IMR-90 (cell line): ENCODE data around the gene SLC18A3. TPM values are rescaled to one million over a fixed set of nuclear protein-coding genes. Genes with fewer than 3 reads are reported as not detected.

Experiments used
- ATAC-seq: fragments of 200-7000 bp; cut with Tn5 transposase; 2 replicates; pipeline ENCODE4 v1.9.1; 2020; ENCODE audit warnings: low read depth, mild to moderate bottlenecking, moderate library complexity
- BruUV-seq: library from RNA; stranded (reverse); fragments of 400-500 nt; replicated peaks from 2 replicates; lab custom pipeline; 2021; lab: Mats Ljungman, UMichigan
- CTCF ChIA-PET: fragments of 300-600 bp; formaldehyde crosslinking; extraction: SDS; loops from one replicate; lab custom pipeline; 2021; ENCODE audit warnings: antibody characterized with exemption; lab: Yijun Ruan, JAX
- POLR2A ChIA-PET: fragments of 300-600 bp; sonication (Branson Sonifier 250); formaldehyde crosslinking; loops from one replicate; lab custom pipeline; 2022; ENCODE audit warnings: antibody characterized with exemption; ENCODE audit not compliant: unreplicated experiment; lab: Charles Lee
- DNase-seq: peaks from one replicate; pipeline ENCODE4 v3.0.0; 2013
- H2AFZ ChIP-seq: replicated peaks from 2 replicates; pipeline ENCODE3; 2013; ENCODE audit warnings: low read length, mild to moderate bottlenecking; ENCODE audit not compliant: poor library complexity
- H2AK5ac ChIP-seq: 2 replicates; pipeline ENCODE4 v1.6.1; 2013; ENCODE audit warnings: low read depth, low read length, inconsistent platforms
- H2AK9ac ChIP-seq: replicated peaks from 2 replicates; pipeline ENCODE3; 2013; ENCODE audit warnings: mild to moderate bottlenecking, low read depth, low read length, moderate library complexity; ENCODE audit not compliant: poor library complexity
- H2BK120ac ChIP-seq: 2 replicates; pipeline ENCODE4 v1.6.1; 2013; ENCODE audit warnings: low read depth, low read length, inconsistent platforms
- H2BK15ac ChIP-seq: 3 replicates; pipeline ENCODE4 v1.6.1; 2013; ENCODE audit warnings: low read depth, low read length, inconsistent platforms
- H2BK20ac ChIP-seq: 2 replicates; pipeline ENCODE4 v1.6.1; 2013; ENCODE audit warnings: low read depth, mild to moderate bottlenecking, inconsistent platforms, low read length, moderate library complexity
- H2BK5ac ChIP-seq: 2 replicates; pipeline ENCODE4 v1.6.1; 2013; ENCODE audit warnings: mild to moderate bottlenecking, low read depth, low read length, inconsistent platforms; ENCODE audit not compliant: poor library complexity, severe bottlenecking
- H3K14ac ChIP-seq: replicated peaks from 2 replicates; pipeline ENCODE4 v1.6.1; 2013; ENCODE audit warnings: low read depth, low read length, inconsistent platforms
- H3K18ac ChIP-seq: 2 replicates; pipeline ENCODE4 v1.6.1; 2013; ENCODE audit warnings: low read depth, low read length, control low read depth
- H3K23ac ChIP-seq: 2 replicates; pipeline ENCODE4 v1.6.1; 2013; ENCODE audit warnings: low read depth, low read length, inconsistent platforms
- H3K27ac ChIP-seq: 2 replicates; pipeline ENCODE4 v1.5.1; 2013; ENCODE audit warnings: mild to moderate bottlenecking, control low read depth, low read length; ENCODE audit not compliant: insufficient read depth
- H3K27me3 ChIP-seq: 2 replicates; pipeline ENCODE4 v1.6.1; 2013; ENCODE audit warnings: low read length; ENCODE audit not compliant: control insufficient read depth, insufficient read depth
- H3K36me3 ChIP-seq: 2 replicates; pipeline ENCODE4 v1.6.1; 2013; ENCODE audit warnings: low read length, mixed read lengths; ENCODE audit not compliant: control insufficient read depth, insufficient read depth
- H3K4ac ChIP-seq: 2 replicates; pipeline ENCODE4 v1.6.1; 2013; ENCODE audit warnings: low read depth, low read length, inconsistent platforms
- H3K4me1 ChIP-seq: 2 replicates; pipeline ENCODE4 v1.6.1; 2013; ENCODE audit warnings: low read length, mixed read lengths; ENCODE audit not compliant: control insufficient read depth, insufficient read depth
- H3K4me2 ChIP-seq: 2 replicates; pipeline ENCODE4 v1.6.1; 2013; ENCODE audit warnings: low read depth, mild to moderate bottlenecking, control low read depth, low read length, moderate library complexity
- H3K4me3 ChIP-seq: 2 replicates; pipeline ENCODE4 v1.5.1; 2013; ENCODE audit warnings: low read depth, mild to moderate bottlenecking, control low read depth, low read length, moderate library complexity; ENCODE audit not compliant: insufficient read depth
- H3K56ac ChIP-seq: 2 replicates; pipeline ENCODE4 v1.6.1; 2013; ENCODE audit warnings: low read length, inconsistent platforms; ENCODE audit not compliant: insufficient read depth; ENCODE audit errors: extremely low read depth
- H3K79me1 ChIP-seq, 2 experiments: 2 replicates each; pipeline ENCODE4 v1.6.1; 2013; ENCODE audit warnings: low read length in 2 of 2, inconsistent platforms in 1 of 2, low read depth in 1 of 2
- H3K9ac ChIP-seq: 2 replicates; pipeline ENCODE4 v1.6.1; 2013; ENCODE audit warnings: low read depth, low read length, control low read depth
- H3K9me1 ChIP-seq: 2 replicates; pipeline ENCODE4 v1.6.1; 2013; ENCODE audit warnings: low read length, inconsistent platforms; ENCODE audit not compliant: insufficient read depth
- H3K9me3 ChIP-seq: 2 replicates; pipeline ENCODE4 v1.6.1; 2013; ENCODE audit warnings: low read length; ENCODE audit not compliant: control insufficient read depth, insufficient read depth
- H4K20me1 ChIP-seq: 2 replicates; pipeline ENCODE4 v1.6.1; 2013; ENCODE audit warnings: low read length, inconsistent platforms; ENCODE audit not compliant: insufficient read depth
- H4K5ac ChIP-seq: 2 replicates; pipeline ENCODE4 v1.6.1; 2013; ENCODE audit warnings: mild to moderate bottlenecking, low read depth, low read length, control low read depth
- H4K8ac ChIP-seq, 2 experiments: 2 replicates each; pipeline ENCODE4 v1.6.1; 2013; ENCODE audit warnings: low read depth in 2 of 2, low read length in 2 of 2, control low read depth in 1 of 2, inconsistent platforms in 1 of 2
- H4K91ac ChIP-seq: 2 replicates; pipeline ENCODE4 v1.6.1; 2013; ENCODE audit warnings: low read depth, low read length, inconsistent platforms; ENCODE audit not compliant: insufficient read depth
- CEBPB ChIP-seq: IDR thresholded peaks from 2 replicates; pipeline ENCODE4 v1.6.1; 2012; ENCODE audit warnings: low read depth, low read length, improper control_type of control experiment
- CHD1 ChIP-seq: IDR thresholded peaks from 2 replicates; pipeline ENCODE4 v1.6.1; 2012; ENCODE audit warnings: low read depth, low read length, improper control_type of control experiment
- FOS ChIP-seq: fragments of 150-350 bp; IDR thresholded peaks from 2 replicates; pipeline ENCODE4 v1.6.1; 2016; ENCODE audit warnings: low read depth, low read length
- MXI1 ChIP-seq: IDR thresholded peaks from 2 replicates; pipeline ENCODE4 v1.6.1; 2012; ENCODE audit warnings: low read depth, mild to moderate bottlenecking, low read length, moderate library complexity, borderline replicate concordance
- POLR2A ChIP-seq: IDR thresholded peaks from 2 replicates; pipeline ENCODE4 v1.6.1; 2012; ENCODE audit warnings: mild to moderate bottlenecking, low read depth, low read length
- RAD21 ChIP-seq: IDR thresholded peaks from 2 replicates; pipeline ENCODE4 v1.6.1; 2012; ENCODE audit warnings: low read length, improper control_type of control experiment
- RFX5 ChIP-seq: IDR thresholded peaks from 2 replicates; pipeline ENCODE4 v1.8.0; 2012; ENCODE audit warnings: low read depth, mild to moderate bottlenecking, low read length, moderate library complexity
- WGBS, 2 experiments: methylation state at CpG; one replicate each; pipeline versions ENCODE4 v1.1.5 to v1.1.7; 2013; ENCODE audit warnings: missing lambda C conversion rate in 2 of 2; ENCODE audit not compliant: insufficient read length in 1 of 2; ENCODE audit errors: extremely low coverage in 2 of 2; 5-methylcytosine and 5-hydroxymethylcytosine counted together
- dilution Hi-C: fragments of 300-500 bp; cut with HindIII; formaldehyde crosslinking; loops from one replicate; pipeline ENCODE4 v1.14.3; 2018; ENCODE audit warnings: low sequenced_read_pairs; ENCODE audit not compliant: unreplicated experiment
- in situ Hi-C: fragments of 300-500 bp; cut with MboI; formaldehyde crosslinking; loops from 3 replicates; pipeline ENCODE4 v1.14.3; 2019; ENCODE audit warnings: low sequenced_read_pairs, inconsistent platforms, mixed read lengths
- intact Hi-C: fragments of 100-400 bp; cut with micrococcal nuclease; formaldehyde crosslinking; loops from 2 replicates; pipeline ENCODE4 v1.10.0; 2022
- polyA plus RNA-seq, 3 experiments: library from polyadenylated mRNA; depleted of rRNA; stranded (reverse); fragments of >200 nt; gene quantifications; 2 replicates each; pipeline ENCODE4 v1.2.3, GENCODE V29; 2012; ENCODE audit warnings: low replicate concordance in 1 of 3
- total RNA-seq: library from RNA; depleted of rRNA; stranded (reverse); fragments of >200 nt; gene quantifications from 2 replicates; pipeline ENCODE4 v1.2.3, GENCODE V29; 2012

Gene SLC18A3
- total and polyA plus RNA-seq, 2 of the 4 experiments (the other 2 are of a cell fraction) = not detected

- Histone ChIP-seq H4K20me1 (no peaks in the 10 kb centered on the region), H3K4me3 (no peak overlapping the region), H2AK9ac (no peak overlapping the region), H2AFZ (no peak overlapping the region), H4K8ac (no peak overlapping the region), H3K4ac (no peak overlapping the region), H3K18ac (no peak overlapping the region), H3K79me1 (no peaks in the 10 kb centered on the region), H3K36me3 (no peaks in the 10 kb centered on the region), H2BK15ac (no peak overlapping the region), H3K4me2 (no peak overlapping the region), H4K91ac (no peak overlapping the region), H3K27ac (no peak overlapping the region), H3K9ac (no peak overlapping the region), H2BK120ac (no peak overlapping the region), H3K4me1 (no peaks in the 10 kb centered on the region), H2BK20ac (no peak overlapping the region), H3K9me1 (no peaks in the 10 kb centered on the region), H3K23ac (no peak overlapping the region), H3K27me3 (peaks cover 11% of the 10 kb centered on the region), H4K5ac (no peak overlapping the region), H3K14ac (no peak overlapping the region), H2AK5ac (no peak overlapping the region), H3K56ac (no peak overlapping the region), H2BK5ac (no peak overlapping the region), H3K9me3 (no peaks in the 10 kb centered on the region)
- ChIA-PET CTCF (interaction anchor here (0.6 kb wide), 1 partner anchor 136 kb away, joined by 4 read pairs; no protein-coding TSS in a partner anchor), POLR2A (no interaction called here)
- no peak for TF ChIP-seq RFX5
- no peak for TF ChIP-seq CHD1
- no peak for TF ChIP-seq POLR2A
- TF ChIP-seq MXI1 = no peak
- TF ChIP-seq FOS = no peak
- TF ChIP-seq CEBPB = no peak
- TF ChIP-seq RAD21 = no peak
- no peak for DNase-seq
- BruUV-seq = no TSS peak
- intact Hi-C loops (no loop called here), in situ Hi-C loops (no loop called here), dilution Hi-C loops (no loop called here)
- WGBS, 2 experiments = 67% methylated on average over 7 of the region's 15 CpGs; no CpG with 5 or more reads in 1 of the 2 experiments
- no peak for ATAC-seq
These were observed 41.1 kb downstream of the SLC18A3 start for GRCh38 chr10:49651039-49651835.
